GM23338 (cell line): ENCODE results near the gene KCNAB1.

Experiments used
- CREB1 ChIP-seq: fragments of 250-450 bp; sonication (Bioruptor Pico); IDR thresholded peaks from 2 replicates; pipeline ENCODE4 v1.5.0; 2020; ENCODE audit warnings: low read depth, mild to moderate bottlenecking, moderate library complexity
- CTCF ChIP-seq, 2 experiments: fragments of 200-600 bp in 1 of 2; sonication (generic) in 1 of 2; conservative IDR thresholded peaks; 2 replicates each; pipeline versions ENCODE4 v1.5.1 to v1.6.1; 2016 to 2017; ENCODE audit warnings: antibody characterized with exemption in 2 of 2, low read depth in 2 of 2, mild to moderate bottlenecking in 2 of 2, moderate library complexity in 1 of 2
- EZH2 ChIP-seq: fragments of 200-600 bp; sonication (generic); IDR thresholded peaks from one replicate; pipeline ENCODE4 v1.8.0; 2017; ENCODE audit warnings: antibody characterized with exemption, mild to moderate bottlenecking, low read depth; ENCODE audit not compliant: unreplicated experiment
- EZH2phosphoT487 ChIP-seq: fragments of 200-600 bp; sonication (generic); IDR thresholded peaks from one replicate; pipeline ENCODE4 v1.8.1; 2018; ENCODE audit warnings: antibody characterized with exemption; ENCODE audit not compliant: unreplicated experiment
- JUNB ChIP-seq: IDR thresholded peaks from one replicate; pipeline ENCODE4 v1.6.1; 2016; ENCODE audit warnings: antibody characterized with exemption; ENCODE audit not compliant: unreplicated experiment
- POLR2AphosphoS5 ChIP-seq: IDR thresholded peaks from 2 replicates; pipeline ENCODE4 v1.6.1; 2016; ENCODE audit warnings: antibody characterized with exemption, low read depth
- STAT1 ChIP-seq: IDR thresholded peaks from one replicate; pipeline ENCODE4 v1.6.1; 2016; ENCODE audit warnings: antibody characterized with exemption; ENCODE audit not compliant: unreplicated experiment
- ZNF462 ChIP-seq: fragments of 250-450 bp; sonication (Bioruptor Pico); IDR thresholded peaks from 2 replicates; pipeline ENCODE4 v1.5.0; 2020; ENCODE audit warnings: mild to moderate bottlenecking, moderate library complexity
- TF ChIP-seq, protein P1 (sequence below): IDR thresholded peaks from one replicate; pipeline ENCODE4 v1.6.1; 2018; ENCODE audit warnings: antibody characterized with exemption; ENCODE audit not compliant: unreplicated experiment

DNA sequence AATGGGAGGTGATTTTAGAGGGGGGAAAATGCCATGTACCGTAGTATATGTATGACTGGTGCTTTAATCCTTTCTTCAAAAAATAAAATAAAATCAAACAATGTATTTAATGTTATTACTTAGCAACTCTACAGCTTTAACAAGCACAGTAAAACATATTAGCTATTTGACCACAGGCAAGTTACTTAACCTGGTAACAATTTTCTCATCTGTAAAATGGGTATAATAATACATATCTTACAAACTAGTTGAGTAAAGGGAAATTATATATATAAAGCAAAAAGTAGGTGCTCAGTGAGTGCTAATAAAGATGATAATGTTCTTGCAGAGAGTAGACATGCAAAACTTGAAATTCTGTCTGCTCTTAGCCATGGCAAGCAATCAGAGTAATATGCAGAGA, 406.7 kb downstream of the KCNAB1 start:
- TF ChIP-seq CTCF (conservative IDR thresholded peaks at IDR 0.05; ENCODE audit: low read depth in 2 of 2) (no peak), POLR2AphosphoS5 (no peak), CREB1 (CRISPR knock-in tag) (no peak), EZH2phosphoT487 (no peak), EZH2 (no peak), STAT1 (no peak), JUNB (no peak), ZNF462 (CRISPR knock-in tag) (no peak)
- TF ChIP-seq, protein P1, sequence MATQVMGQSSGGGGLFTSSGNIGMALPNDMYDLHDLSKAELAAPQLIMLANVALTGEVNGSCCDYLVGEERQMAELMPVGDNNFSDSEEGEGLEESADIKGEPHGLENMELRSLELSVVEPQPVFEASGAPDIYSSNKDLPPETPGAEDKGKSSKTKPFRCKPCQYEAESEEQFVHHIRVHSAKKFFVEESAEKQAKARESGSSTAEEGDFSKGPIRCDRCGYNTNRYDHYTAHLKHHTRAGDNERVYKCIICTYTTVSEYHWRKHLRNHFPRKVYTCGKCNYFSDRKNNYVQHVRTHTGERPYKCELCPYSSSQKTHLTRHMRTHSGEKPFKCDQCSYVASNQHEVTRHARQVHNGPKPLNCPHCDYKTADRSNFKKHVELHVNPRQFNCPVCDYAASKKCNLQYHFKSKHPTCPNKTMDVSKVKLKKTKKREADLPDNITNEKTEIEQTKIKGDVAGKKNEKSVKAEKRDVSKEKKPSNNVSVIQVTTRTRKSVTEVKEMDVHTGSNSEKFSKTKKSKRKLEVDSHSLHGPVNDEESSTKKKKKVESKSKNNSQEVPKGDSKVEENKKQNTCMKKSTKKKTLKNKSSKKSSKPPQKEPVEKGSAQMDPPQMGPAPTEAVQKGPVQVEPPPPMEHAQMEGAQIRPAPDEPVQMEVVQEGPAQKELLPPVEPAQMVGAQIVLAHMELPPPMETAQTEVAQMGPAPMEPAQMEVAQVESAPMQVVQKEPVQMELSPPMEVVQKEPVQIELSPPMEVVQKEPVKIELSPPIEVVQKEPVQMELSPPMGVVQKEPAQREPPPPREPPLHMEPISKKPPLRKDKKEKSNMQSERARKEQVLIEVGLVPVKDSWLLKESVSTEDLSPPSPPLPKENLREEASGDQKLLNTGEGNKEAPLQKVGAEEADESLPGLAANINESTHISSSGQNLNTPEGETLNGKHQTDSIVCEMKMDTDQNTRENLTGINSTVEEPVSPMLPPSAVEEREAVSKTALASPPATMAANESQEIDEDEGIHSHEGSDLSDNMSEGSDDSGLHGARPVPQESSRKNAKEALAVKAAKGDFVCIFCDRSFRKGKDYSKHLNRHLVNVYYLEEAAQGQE = no peak
